Suprapubic skin (tissue), 3 donors: ENCODE data around the gene SLC9C2.

Source experiments
- CTCF ChIP-seq, 2 donors: fragments of 200-600 bp in 1 of 2; fragments of 450-650 bp in 1 of 2; sonication (generic) in 1 of 2; IDR thresholded peaks; one replicate each; pipeline ENCODE4 v1.5.1; 2016 to 2019; ENCODE audit warnings: antibody characterized with exemption in 2 of 2, mild to moderate bottlenecking in 1 of 2, moderate library complexity in 1 of 2
- POLR2A ChIP-seq, 2 donors: fragments of 450-650 bp; IDR thresholded peaks; one replicate each; pipeline ENCODE4 v1.6.1; 2017; ENCODE audit warnings: antibody characterized with exemption in 2 of 2, mild to moderate bottlenecking in 2 of 2, moderate library complexity in 2 of 2

DNA sequence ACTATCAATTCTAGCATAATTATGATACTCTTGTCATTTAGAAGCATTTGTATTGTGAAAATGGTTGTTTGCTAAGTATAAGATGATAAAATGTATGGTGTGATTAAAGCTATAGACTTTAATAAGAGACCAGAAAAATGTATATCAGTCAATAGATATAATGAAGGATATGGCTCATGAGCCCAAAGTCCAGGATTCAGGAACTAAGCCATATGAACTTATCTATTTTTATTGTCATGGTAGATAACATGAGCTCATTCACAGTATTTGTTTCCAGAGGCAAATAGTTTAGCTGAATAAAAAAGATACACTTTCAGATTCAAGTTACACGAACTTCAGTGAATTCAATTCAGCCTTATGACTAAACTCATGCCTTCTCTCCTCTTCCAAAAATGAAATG, 93.1 kb downstream of the SLC9C2 start:
- TF ChIP-seq CTCF (IDR thresholded peaks at IDR 0.05) (no peak), POLR2A (IDR thresholded peaks at IDR 0.05) (no peak)
